ENCODE measurements around the gene NUDT14. TPM values are rescaled to one million over a fixed set of nuclear protein-coding genes. Genes with fewer than 3 reads are reported as not detected.

The NUDT14 gene
- total RNA-seq, 1 experiment from 2014 or later: 65.9 TPM

DNA sequence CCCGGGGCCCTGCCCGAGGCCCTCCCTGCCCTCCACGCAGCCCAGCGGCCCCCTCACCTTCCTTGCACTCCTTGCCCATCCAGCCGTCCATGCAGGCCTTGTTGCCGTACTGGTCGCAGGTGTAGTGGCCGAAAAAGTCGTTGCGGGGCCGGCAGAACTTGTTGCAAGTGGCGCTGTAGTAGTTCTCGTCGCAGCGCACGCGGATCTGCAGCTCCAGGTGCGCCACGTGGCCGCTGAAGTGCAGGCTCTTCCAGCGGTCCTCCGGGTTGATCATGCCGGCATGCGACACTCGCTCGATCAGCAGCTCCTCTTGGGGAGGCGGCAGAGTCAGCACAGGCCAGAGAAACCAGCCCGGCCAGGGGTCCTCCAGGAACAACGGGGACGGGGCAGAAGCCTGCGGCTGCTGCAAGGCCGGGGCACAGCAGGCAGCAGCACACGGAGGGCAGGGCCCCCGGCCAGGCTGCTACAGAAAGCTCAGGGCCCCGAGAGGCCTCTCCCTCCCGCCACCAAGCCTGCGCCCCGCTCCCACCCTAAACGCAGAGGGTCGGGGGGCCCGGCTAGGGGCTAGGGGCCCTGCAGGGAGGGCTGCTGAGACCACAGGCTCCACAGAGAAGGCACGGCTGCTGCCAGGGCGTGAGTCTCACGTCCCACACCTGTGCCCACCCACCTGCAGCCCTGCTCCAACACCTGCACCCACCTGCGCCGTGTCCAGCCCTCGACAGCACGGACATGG is 25.3 kb downstream of the NUDT14 start:
- DNase-seq: no peak
- Histone ChIP-seq H3K36me3 (no peaks in the 10 kb centered on the region; the same call in 1 of the 2 replicates), H3K27ac (no peak overlapping the region), H3K4me1 (peaks cover 30% of the 10 kb centered on the region), H3K27me3 (no peaks in the 10 kb centered on the region), H3K9me3 (replicated peaks) (no peaks in the 10 kb centered on the region), H3K4me3 (no peak overlapping the region)

DNA sequence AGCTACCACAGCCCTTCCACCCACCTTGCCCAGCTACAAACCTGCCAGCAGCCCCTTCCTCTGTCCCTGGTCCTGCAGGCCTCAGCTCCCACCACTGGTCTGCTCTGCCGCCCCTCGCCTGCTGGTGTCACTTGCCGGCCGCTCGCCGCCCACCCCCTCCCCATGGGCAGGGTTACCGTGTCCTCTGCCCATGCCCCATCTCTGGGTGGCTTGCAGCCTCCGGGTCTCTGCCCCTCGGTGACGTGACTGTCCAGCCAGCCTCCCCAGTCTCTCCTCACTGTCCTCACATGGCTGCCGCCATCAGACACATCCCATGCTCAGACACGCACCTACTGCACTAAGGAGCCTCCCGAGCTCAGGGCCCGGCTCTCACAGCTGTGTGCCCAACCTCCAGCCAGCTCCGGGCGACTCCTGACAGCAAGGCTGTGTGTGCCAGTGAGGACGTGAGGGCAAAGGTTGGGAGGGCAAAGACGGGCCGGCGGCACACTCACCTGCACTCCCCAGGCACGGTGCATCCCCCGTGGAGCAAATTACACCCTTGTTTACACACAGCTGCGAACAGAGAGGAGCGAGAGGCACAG is 26.0 kb downstream of the NUDT14 start:
- H3K4me1 ChIP-seq: peaks cover 30% of the 10 kb centered on the region
- H3K27ac ChIP-seq: no peak overlapping the region

DNA sequence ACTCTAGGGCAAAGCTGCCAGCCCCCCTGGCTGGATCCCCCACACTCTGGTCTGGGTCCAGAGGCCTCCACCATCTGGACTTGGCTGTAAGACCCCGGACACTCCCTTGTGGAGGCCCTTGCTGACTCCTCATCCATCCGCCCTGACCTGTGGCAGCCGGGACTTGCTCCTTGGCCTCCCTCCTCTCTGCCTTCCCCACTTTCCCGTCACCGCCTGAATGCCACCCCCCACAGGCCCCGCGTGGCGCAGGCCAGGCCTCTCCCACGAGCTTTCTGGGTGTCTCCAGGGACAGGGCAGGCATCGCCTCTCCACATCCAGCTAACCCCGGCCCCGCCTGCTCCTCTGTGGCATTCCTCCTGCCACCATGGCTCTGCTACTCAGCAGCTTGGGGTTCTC is 26.6 kb downstream of the NUDT14 start:
- Histone ChIP-seq H3K4me1 (peaks cover 30% of the 10 kb centered on the region), H3K27ac (no peak overlapping the region), H3K9me3 (replicated peaks) (no peaks in the 10 kb centered on the region), H3K27me3 (no peaks in the 10 kb centered on the region), H3K4me3 (no peak overlapping the region), H3K36me3 (no peaks in the 10 kb centered on the region; the same call in 1 of the 2 replicates)
- DNase-seq: no peak

More for the DNA sequence above, 26.0 kb downstream of the NUDT14 start:
- Histone ChIP-seq H3K36me3 (no peaks in the 10 kb centered on the region; the same call in 1 of the 2 replicates), H3K9me3 (replicated peaks) (no peaks in the 10 kb centered on the region), H3K27me3 (no peaks in the 10 kb centered on the region), H3K4me3 (no peak overlapping the region)
- no peak for DNase-seq

DNA sequence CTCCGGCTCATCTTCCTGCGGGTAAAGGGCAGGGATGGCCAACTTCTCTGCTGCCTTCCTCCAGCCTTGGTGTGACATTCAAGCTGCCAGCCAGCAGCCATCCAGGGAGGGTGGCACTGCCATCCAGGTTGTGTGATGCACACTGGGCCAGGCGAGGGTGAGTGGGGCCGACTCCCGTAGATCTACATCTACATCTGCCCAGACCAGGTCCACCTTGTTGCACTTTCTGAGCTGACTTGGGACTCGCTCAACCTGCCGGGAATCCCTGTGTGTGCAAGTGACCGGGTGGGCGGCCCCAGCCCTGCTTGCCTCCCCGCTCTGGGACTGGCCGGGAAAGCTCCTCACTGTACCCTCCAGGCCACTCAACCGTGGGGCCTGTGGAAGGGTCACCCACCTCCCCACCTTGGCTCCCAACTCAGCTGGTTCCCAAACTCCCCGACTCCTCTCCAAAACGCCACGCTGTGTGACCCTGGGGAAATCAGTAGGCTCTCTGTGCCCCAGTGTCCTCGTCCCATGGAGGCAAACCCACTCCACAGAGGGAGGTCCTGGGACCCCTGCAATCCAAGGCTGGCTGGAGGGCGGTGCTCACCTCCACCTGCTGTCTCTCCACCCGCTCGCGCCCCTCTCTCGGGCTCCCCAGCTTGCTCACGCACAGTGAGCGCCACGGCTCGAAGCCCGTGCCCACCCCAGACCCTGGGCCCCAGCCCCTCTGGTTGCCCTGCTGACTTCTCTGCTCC is 27.2 kb downstream of the NUDT14 start:
- H3K4me3 ChIP-seq: no peak overlapping the region
- no peak for DNase-seq
- H3K4me1 ChIP-seq: peaks cover 30% of the 10 kb centered on the region
- H3K9me3 ChIP-seq (replicated peaks): no peaks in the 10 kb centered on the region
- H3K27ac ChIP-seq: peak overlapping the region; percentile 67; the same call in 1 of the 2 replicates
- H3K36me3 ChIP-seq: no peaks in the 10 kb centered on the region; the same call in 1 of the 2 replicates
- no peaks in the 10 kb centered on the region for H3K27me3 ChIP-seq

DNA sequence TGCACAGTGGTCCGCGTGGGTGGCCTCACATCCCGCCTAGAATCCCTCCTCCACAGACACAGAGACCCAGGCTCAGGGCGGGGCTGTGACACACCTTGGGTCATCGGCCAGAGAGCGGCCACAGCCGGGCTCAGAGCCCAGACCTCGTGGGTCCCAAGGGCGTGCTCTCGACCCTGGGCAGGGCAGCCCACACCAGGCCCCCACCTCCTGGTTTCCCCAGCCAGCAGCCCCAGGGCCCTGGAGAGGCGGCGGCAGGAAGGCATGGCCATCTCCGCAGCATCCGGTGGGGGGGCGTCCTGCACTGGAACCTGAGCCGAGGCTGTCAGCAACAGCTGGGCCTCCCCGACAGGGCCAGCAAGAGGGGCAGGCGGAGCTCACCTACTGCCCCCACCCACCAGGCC is 27.8 kb downstream of the NUDT14 start:
- no peaks in the 10 kb centered on the region for H3K27me3 ChIP-seq
- H3K4me3 ChIP-seq: no peak overlapping the region
- peaks cover 30% of the 10 kb centered on the region for H3K4me1 ChIP-seq
- no peaks in the 10 kb centered on the region; the same call in 1 of the 2 replicates for H3K36me3 ChIP-seq
- peak; percentile 88 to 92 for DNase-seq
- peak overlapping the region; percentile 67 for H3K27ac ChIP-seq
- H3K9me3 ChIP-seq (replicated peaks): no peaks in the 10 kb centered on the region

DNA sequence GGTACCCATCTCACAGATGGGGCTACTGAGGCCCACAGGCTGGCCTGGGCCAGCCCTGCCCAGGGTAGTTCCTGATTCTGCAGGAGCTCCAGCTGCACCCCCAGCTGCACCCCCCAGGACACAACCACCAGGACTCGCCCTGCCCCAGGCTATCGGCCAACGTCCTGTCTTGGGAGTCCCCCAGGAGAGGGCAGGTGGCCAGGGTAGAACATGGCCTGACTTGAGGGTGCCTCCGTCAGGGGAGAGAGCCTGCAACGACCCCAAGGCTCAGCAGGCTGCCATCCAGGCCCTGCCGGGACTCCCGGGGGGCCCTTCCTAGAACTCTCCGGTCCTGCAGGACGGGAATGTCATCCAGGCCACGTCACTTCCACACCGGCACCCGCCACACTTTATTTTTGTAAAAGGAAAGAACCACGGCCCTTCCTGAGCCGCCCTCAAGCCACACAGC is 28.3 kb downstream of the NUDT14 start:
- Histone ChIP-seq H3K9me3 (replicated peaks) (no peaks in the 10 kb centered on the region), H3K27me3 (no peaks in the 10 kb centered on the region), H3K36me3 (peaks cover 1% of the 10 kb centered on the region), H3K27ac (peak overlapping the region; percentile 67), H3K4me3 (no peak overlapping the region), H3K4me1 (peaks cover 30% of the 10 kb centered on the region)
- no peak for DNase-seq

DNA sequence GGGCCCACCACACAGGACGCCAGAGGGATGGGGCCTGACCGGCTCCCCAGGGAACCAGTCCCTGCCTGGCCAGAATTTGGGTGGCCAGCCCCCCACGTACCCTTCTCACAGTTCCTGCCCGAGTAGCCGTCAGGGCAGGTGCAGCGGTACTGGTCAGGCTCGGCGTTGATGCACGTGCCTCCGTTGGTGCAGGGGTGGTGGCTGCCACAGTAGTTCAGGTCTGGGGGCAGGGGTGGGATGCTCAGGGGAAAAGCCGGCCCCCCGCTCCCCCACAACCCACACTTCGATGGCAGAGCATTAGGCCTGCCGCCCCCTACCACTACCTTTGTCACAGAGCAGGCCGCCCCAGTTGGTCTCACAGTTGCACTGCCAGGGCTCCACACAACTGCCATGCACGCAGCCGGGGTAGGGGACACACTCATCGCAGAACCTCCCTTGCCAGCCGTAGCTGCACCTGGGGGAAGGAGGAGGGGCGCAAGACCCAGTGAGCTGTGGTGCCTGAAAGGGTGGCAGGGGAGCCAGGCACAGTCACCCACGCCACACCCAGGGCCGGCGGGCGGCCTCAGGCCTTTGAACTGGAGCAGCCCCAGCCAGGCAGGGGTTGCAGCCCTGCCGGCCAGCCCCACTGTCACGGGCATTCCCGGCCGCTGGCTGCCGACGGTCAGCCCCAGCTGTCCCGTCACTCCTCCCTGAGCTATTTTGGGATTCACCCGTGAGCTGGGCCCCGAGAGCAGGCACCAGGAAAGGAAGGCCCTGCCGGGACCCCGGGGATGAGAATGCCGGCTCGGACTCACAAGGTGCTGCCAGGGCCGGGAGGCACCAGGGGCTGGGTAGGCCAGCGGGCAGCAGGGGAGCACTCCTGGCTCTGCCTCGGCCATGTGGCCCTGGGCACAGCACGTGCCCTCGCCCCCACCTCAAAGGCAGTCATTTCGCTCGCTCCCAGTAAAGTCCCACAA is 29.0 kb downstream of the NUDT14 start:
- Histone ChIP-seq H3K27me3 (no peaks in the 10 kb centered on the region), H3K27ac (peak overlapping the region; percentile 67), H3K36me3 (peaks cover 3% of the 10 kb centered on the region), H3K9me3 (replicated peaks) (no peaks in the 10 kb centered on the region), H3K4me1 (peaks cover 30% of the 10 kb centered on the region), H3K4me3 (no peak overlapping the region)
- peak; percentile 85 to 86 for DNase-seq

DNA sequence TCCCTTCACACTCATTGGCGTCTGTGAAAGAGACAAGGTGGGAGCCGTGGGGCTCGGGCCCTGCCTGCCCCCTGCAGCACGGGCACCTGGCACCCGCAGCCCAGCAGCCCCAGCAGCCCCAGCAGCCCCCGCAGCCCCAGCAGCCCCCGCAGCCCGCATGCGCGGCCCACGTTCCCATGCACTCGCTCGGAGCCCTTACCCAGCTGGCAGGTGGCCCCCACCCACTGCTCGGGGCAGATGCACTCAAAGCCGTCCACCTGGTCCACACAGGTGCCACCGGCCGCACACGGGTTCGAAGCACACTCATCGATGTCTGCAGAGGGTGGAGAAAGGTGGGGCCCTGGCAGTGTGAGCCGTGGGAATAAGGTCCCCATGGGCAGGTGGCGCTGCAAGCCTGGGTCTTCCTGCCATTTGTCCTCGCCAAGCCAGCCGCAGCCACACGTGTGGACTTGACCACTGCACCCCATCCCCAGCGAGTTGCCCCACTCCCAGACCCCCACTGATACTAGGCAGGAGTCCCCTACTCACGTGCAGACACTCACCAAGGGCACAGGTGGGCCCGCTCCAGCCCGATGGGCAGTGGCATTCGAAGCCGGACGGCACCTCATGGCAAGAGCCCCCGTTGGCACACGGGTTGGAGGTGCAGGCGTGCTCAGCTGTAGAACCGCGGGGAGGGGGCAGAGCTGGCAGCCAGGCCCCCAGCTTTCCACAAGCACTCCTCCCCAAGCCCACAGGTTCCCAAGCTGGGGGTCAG is 29.9 kb downstream of the NUDT14 start:
- Histone ChIP-seq H3K27ac (no peak overlapping the region), H3K9me3 (replicated peaks) (no peaks in the 10 kb centered on the region), H3K27me3 (no peaks in the 10 kb centered on the region), H3K4me1 (peaks cover 30% of the 10 kb centered on the region), H3K36me3 (peaks cover 6% of the 10 kb centered on the region), H3K4me3 (no peak overlapping the region)
- DNase-seq: no peak

DNA sequence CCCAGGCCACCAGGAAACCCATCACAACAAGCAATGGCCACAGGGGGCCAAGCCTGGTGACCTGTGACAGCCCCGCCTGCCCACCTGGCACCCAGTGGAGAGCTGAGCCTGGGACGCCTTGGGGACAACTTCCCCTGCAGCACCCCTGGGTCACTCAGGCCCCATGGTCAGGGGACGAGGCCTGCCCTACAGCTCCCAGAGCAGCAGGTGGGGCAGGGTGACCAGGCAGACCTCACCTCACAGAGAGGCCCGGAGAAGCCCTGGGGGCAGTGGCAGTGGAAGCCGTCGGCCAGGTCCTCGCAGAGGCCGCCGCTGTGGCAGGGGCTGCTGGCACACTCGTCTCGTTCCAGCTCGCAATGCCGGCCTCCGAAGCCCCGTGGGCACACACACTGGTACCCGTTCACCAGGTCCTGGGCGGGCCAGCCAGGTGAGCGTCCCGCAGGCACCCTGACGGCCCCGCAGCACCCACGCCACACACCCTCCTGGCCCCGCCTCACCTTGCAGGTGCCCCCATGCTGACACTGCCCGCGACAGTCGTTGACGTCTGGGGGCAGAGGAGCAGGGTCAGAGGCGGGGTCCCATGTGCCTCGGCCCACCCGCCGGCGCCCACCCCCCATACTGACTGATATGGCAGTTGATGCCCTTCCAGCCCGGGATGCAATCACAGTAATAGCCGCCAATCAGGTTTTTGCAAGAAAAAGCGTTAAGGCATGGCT is 30.6 kb downstream of the NUDT14 start:
- Histone ChIP-seq H3K4me3 (no peak overlapping the region), H3K9me3 (replicated peaks) (no peaks in the 10 kb centered on the region), H3K36me3 (peaks cover 9% of the 10 kb centered on the region), H3K27me3 (no peaks in the 10 kb centered on the region), H3K4me1 (peaks cover 30% of the 10 kb centered on the region), H3K27ac (no peak overlapping the region)
- DNase-seq: no peak

DNA sequence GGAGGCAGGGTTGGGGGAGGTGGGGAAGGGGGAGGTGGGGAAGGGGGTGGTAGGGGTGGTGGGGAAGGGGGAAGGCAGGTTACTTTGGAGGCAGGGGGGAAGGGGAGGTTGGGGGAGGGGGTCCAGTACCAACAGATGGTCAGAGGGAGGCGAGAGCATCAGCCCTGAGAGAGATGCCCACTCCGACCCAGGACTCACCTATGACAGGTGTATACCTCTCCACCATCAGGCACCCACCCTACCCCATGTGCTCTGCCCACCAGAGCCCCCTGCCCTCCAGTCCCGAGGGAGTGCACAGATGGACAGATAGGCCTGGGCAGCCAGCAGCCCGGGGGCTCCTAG is 31.1 kb downstream of the NUDT14 start:
- H3K36me3 ChIP-seq: peaks cover 12% of the 10 kb centered on the region
- peaks cover 30% of the 10 kb centered on the region for H3K4me1 ChIP-seq
- no peak overlapping the region for H3K27ac ChIP-seq
- no peaks in the 10 kb centered on the region for H3K27me3 ChIP-seq
- DNase-seq: no peak
- no peak overlapping the region for H3K4me3 ChIP-seq
- no peaks in the 10 kb centered on the region for H3K9me3 ChIP-seq (replicated peaks)

DNA sequence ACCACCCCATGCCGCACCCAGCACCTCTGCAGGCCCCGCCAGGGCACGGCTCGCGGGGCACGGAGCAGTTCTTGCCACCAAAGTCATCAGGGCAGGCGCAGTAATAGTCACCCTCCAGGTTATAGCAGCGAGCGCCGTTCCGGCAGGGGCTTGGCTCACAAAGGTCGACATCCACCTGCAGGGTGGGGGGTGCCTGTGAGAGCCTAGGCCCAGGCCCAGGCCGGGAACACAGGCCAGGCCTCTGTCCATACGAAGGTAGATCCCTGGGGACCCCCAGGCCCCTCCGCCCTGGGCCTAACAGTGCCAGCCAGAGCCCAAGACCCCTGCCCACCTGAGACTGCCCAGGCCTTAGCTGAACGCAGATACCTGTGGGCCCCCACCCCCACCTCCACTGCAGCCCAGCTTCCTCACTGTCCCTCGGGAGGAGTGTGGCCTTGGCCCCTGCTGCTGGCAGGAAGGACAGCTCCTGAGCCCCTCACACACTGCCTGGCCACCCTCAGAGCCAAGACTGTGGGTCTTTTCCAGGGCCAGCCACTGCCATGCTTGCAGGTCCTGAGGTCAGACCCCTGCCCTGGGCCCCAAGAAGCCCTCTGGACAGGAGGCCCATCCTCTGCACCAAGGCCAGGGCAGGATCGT is 31.8 kb downstream of the NUDT14 start:
- no peaks in the 10 kb centered on the region for H3K9me3 ChIP-seq (replicated peaks)
- peaks cover 20% of the 10 kb centered on the region for H3K36me3 ChIP-seq

DNA sequence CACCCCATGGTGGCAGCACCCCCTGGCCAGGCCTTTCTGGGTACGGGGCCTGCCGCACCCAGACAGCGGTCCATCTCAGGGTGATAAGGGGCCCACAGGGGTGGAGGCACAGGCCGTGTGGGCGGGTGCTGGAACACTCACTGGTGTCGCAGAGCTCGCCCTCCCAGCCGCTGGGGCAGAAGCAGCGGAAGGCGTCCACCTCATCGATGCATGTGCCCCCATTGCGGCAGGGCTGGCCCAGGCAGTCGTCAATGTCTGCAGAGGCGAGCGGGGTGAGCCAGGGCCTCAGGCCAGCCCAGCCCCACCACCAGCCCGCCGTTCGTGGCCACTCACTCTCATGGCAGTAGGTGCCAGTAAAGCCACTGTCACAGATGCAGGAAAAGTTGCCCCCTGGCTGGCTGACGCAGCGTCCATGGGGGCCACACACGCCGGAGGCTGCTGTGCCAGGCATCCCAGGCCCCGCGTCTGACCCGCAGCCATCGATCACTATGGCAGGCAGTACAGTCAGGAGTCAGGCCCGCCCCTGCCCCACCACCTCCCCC is 32.4 kb downstream of the NUDT14 start:
- no peak for DNase-seq
- no peak overlapping the region for H3K27ac ChIP-seq
- no peaks in the 10 kb centered on the region for H3K9me3 ChIP-seq (replicated peaks)

More for the DNA sequence above, 31.8 kb downstream of the NUDT14 start:
- Histone ChIP-seq H3K4me1 (peaks cover 27% of the 10 kb centered on the region), H3K27me3 (no peaks in the 10 kb centered on the region), H3K4me3 (no peak overlapping the region), H3K27ac (no peak overlapping the region)
- DNase-seq: no peak

More for the DNA sequence above, 32.4 kb downstream of the NUDT14 start:
- no peaks in the 10 kb centered on the region for H3K27me3 ChIP-seq
- peaks cover 21% of the 10 kb centered on the region for H3K4me1 ChIP-seq
- no peak overlapping the region for H3K4me3 ChIP-seq
- H3K36me3 ChIP-seq: peaks cover 21% of the 10 kb centered on the region
